OCI-LY7 (cell line): ENCODE results near the gene CBR3. TPM values are rescaled to one million over a fixed set of nuclear protein-coding genes. Genes with fewer than 3 reads are reported as not detected.

Experiments used
- BruUV-seq: library from RNA; stranded (reverse); fragments of 400-500 nt; replicated peaks from 2 replicates; lab custom pipeline; 2021; lab: Mats Ljungman, UMichigan
- CTCF ChIA-PET: fragments of 300-600 bp; sonication (Branson Sonifier 250); formaldehyde crosslinking; loops from one replicate; lab custom pipeline; 2022; ENCODE audit warnings: antibody characterized with exemption; ENCODE audit not compliant: unreplicated experiment; lab: Charles Lee
- POLR2A ChIA-PET: fragments of 300-600 bp; sonication (Branson Sonifier 250); formaldehyde crosslinking; loops from one replicate; lab custom pipeline; 2022; ENCODE audit warnings: antibody characterized with exemption; lab: Charles Lee
- DNase-seq: peaks from one replicate; pipeline ENCODE4 v3.0.0-alpha.2; 2015; ENCODE audit warnings: low spot score
- H2AFZ ChIP-seq: fragments of 200-600 bp; sonication (generic), shearing (Covaris generic); 2 replicates; pipeline ENCODE4 v1.6.1; 2014; ENCODE audit warnings: mild to moderate bottlenecking, antibody characterized with exemption, low read length, moderate library complexity
- H3K27ac ChIP-seq: fragments of 200-600 bp; sonication (generic); 2 replicates; pipeline ENCODE4 v1.5.1; 2014; ENCODE audit warnings: mixed run types, low read depth, mild to moderate bottlenecking, moderate library complexity, low read length, inconsistent platforms; ENCODE audit not compliant: poor library complexity, severe bottlenecking
- H3K36me3 ChIP-seq: fragments of 200-600 bp; sonication (generic); 2 replicates; pipeline ENCODE4 v1.6.1; 2014; ENCODE audit warnings: mild to moderate bottlenecking, antibody characterized with exemption, low read length, moderate library complexity, mixed read lengths; ENCODE audit not compliant: insufficient read depth
- H3K4me1 ChIP-seq: fragments of 200-600 bp; sonication (generic); 2 replicates; pipeline ENCODE4 v1.5.1; 2014; ENCODE audit warnings: mild to moderate bottlenecking, low read length; ENCODE audit not compliant: insufficient read depth, poor library complexity, severe bottlenecking
- H3K4me2 ChIP-seq: fragments of 200-600 bp; sonication (generic); 2 replicates; pipeline ENCODE4 v1.6.1; 2014; ENCODE audit warnings: mild to moderate bottlenecking, low read length
- H3K4me3 ChIP-seq: fragments of 200-600 bp; sonication (generic); 2 replicates; pipeline ENCODE4 v1.5.1; 2014; ENCODE audit warnings: mild to moderate bottlenecking, low read depth, low read length; ENCODE audit not compliant: poor library complexity, severe bottlenecking
- H3K79me2 ChIP-seq: fragments of 200-600 bp; sonication (generic); 2 replicates; pipeline ENCODE4 v1.6.1; 2016; ENCODE audit warnings: low read depth, mild to moderate bottlenecking, low read length, moderate library complexity, mixed read lengths; ENCODE audit not compliant: insufficient read depth
- H3K9me2 ChIP-seq: fragments of 200-600 bp; sonication (generic); 2 replicates; pipeline ENCODE4 v1.6.1; 2016; ENCODE audit warnings: mild to moderate bottlenecking, low read length, mixed read lengths; ENCODE audit not compliant: insufficient read depth
- H3K9me3 ChIP-seq: fragments of 200-600 bp; sonication (generic); 2 replicates; pipeline ENCODE4 v1.6.1; 2014; ENCODE audit warnings: mild to moderate bottlenecking, mixed run types, low read length, mixed read lengths
- H4K20me1 ChIP-seq: fragments of 200-600 bp; sonication (generic); 2 replicates; pipeline ENCODE4 v1.6.1; 2014; ENCODE audit warnings: mild to moderate bottlenecking, antibody characterized with exemption, low read length, moderate library complexity, mixed read lengths; ENCODE audit not compliant: insufficient read depth
- EZH2phosphoT487 ChIP-seq: fragments of 200-600 bp; sonication (generic); IDR thresholded peaks from 2 replicates; pipeline ENCODE4 v1.6.1; 2018; ENCODE audit warnings: low read depth, borderline replicate concordance, mild to moderate bottlenecking, mixed run types, antibody characterized with exemption, low read length, moderate library complexity, mixed read lengths
- intact Hi-C: fragments of 100-400 bp; cut with micrococcal nuclease; formaldehyde crosslinking; loops from one replicate; pipeline ENCODE4 v1.10.0; 2022; ENCODE audit not compliant: unreplicated experiment
- total RNA-seq, 2 experiments: library from RNA; depleted of rRNA in 1 of 2; stranded (reverse); fragments of >200 nt in 1 of 2; shearing (Covaris generic) in 1 of 2; gene quantifications; 2 replicates each; pipeline ENCODE4 v1.2.3, GENCODE V29; 2014 to 2022
- TF ChIP-seq, protein P1 (sequence below): fragments of 200-600 bp; sonication (generic); conservative IDR thresholded peaks from 2 replicates; pipeline ENCODE4 v1.5.1; 2014; ENCODE audit warnings: mild to moderate bottlenecking, antibody characterized with exemption, low read length, moderate library complexity, mixed read lengths

Gene CBR3
- total RNA-seq, 2 experiments from 2014 or later, result not detected

DNA sequence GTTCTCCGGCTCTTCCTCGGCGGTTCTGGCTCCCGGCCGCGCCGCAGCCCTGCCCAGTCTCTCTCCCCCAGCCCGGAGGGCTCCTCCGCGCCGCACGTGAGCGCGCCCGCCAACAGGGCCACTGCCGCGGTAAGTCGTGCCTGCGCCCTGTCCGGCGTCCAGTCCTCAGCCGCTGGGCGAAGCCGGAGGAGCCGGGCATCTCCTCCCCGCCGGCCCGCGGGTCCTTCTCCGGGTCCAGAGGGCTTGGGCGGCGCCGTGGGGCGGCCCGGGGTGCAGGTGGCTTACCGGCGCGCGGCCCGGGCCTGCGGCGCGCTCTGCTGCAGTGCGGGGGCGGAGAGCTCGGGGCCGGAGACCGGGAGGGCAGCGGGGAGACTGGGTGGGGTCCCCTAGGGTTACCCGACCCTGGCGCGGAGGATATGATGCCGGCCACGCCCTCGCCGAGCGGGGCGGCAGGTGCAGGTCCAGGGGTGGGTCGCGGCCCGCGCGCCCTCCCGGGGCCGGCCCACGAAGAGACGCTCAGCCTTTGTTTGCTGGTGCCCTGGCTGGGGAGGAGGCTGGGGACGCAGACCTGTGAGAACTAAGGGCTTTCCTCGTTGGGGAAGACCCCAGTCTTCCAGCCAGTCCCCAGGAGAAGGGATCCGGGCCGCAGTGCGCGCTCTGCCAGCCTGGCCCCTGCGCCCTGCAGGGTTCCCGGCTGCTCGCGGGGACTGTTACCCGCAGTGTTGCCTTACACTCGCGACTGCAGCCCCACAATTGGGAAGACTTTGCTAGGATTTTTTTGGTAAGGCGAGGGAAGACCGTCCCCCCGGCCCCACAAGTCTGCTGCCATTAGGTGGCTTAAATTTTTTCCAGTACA is 22.2 kb downstream of the CBR3 start, which contains the start of gene DOP1B:
Gene DOP1B, plus strand, starts transcription at position 10 of the 856 bp plus-strand sequence. CDS start 7,910 bp downstream, outside the sequence.
- intact Hi-C loops, result loop anchor here (1.0 kb wide), 1 partner anchor 96 kb away; no protein-coding TSS in a partner anchor
- TF ChIP-seq, protein P1, sequence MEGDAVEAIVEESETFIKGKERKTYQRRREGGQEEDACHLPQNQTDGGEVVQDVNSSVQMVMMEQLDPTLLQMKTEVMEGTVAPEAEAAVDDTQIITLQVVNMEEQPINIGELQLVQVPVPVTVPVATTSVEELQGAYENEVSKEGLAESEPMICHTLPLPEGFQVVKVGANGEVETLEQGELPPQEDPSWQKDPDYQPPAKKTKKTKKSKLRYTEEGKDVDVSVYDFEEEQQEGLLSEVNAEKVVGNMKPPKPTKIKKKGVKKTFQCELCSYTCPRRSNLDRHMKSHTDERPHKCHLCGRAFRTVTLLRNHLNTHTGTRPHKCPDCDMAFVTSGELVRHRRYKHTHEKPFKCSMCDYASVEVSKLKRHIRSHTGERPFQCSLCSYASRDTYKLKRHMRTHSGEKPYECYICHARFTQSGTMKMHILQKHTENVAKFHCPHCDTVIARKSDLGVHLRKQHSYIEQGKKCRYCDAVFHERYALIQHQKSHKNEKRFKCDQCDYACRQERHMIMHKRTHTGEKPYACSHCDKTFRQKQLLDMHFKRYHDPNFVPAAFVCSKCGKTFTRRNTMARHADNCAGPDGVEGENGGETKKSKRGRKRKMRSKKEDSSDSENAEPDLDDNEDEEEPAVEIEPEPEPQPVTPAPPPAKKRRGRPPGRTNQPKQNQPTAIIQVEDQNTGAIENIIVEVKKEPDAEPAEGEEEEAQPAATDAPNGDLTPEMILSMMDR, result no peak
- TF ChIP-seq EZH2phosphoT487, result no peak
- Histone ChIP-seq H3K27ac (no peak within 1 kb of the TSS), H2AFZ (peak within 1 kb of the TSS; percentile 81), H3K9me2 (no peaks in the 10 kb centered on the region), H4K20me1 (no peaks in the 10 kb centered on the region), H3K79me2 (no peaks in the 10 kb centered on the region), H3K36me3 (no peaks in the 10 kb centered on the region), H3K9me3 (peaks cover 6% of the 10 kb centered on the region; the same call in 1 of the 2 replicates), H3K4me3 (peak within 1 kb of the TSS; percentile 79), H3K4me2 (peak within 1 kb of the TSS; percentile 72), H3K4me1 (peaks cover 9% of the 10 kb centered on the region)
- no TSS peak for BruUV-seq
- ChIA-PET POLR2A (no interaction called here), CTCF (no interaction called here)
- peak; percentile 43 for DNase-seq

DNA sequence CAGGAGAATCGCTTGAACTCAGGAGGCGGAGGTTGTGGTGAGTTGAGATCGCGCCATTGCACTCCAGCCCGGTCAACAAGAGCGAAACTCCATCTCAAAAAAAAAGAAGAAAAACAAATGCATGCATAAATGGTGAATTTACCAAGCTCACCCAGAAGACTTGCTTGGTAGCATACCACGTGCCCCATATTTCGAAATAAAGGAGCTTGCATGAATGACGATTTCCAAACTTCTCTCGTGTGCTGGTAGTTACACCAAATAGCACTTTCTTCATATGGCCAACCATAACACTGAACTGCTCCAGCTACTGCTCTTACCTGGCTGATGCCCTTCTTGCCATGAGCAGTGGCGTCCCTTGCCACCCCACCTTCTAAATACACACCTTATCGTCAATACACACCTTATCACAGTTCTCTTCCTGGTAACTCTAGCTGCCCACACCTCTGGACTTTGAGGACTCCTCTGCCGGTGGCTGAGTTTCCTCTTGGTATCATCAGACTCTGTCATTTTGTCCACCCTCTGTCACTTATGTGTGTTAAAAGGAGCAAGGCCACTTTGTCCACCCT is 24.6 kb downstream of the CBR3 start:
- no peak for DNase-seq
- Histone ChIP-seq H3K27ac (no peak overlapping the region), H3K4me3 (no peak overlapping the region), H3K36me3 (no peaks in the 10 kb centered on the region), H3K79me2 (no peaks in the 10 kb centered on the region), H3K4me1 (peaks cover 12% of the 10 kb centered on the region), H3K9me3 (no peaks in the 10 kb centered on the region), H3K4me2 (no peak overlapping the region), H2AFZ (no peak overlapping the region), H3K9me2 (no peaks in the 10 kb centered on the region), H4K20me1 (no peaks in the 10 kb centered on the region)
- no TSS peak for BruUV-seq
- intact Hi-C loops, result no loop called here
- ChIA-PET POLR2A (interaction anchor here (0.9 to 1.2 kb wide), 2 partner anchors 41 to 161 kb away, joined by 3 read pairs; partner anchors contain the start of gene MORC3), CTCF (no interaction called here)
- no peak for TF ChIP-seq EZH2phosphoT487
- TF ChIP-seq, protein P1, result no peak
